HEK293T (cell line): ENCODE measurements around the gene DOK7.

Experiments
- ARNT ChIP-seq: fragments of 450-650 bp; IDR thresholded peaks from 2 replicates; pipeline ENCODE4 v1.6.1; 2017; ENCODE audit warnings: mild to moderate bottlenecking
- BHLHE40 ChIP-seq: fragments of 450-650 bp; IDR thresholded peaks from 2 replicates; pipeline ENCODE4 v1.6.1; 2016; ENCODE audit warnings: mild to moderate bottlenecking, moderate library complexity, borderline replicate concordance
- CTBP1 ChIP-seq: fragments of 450-650 bp; IDR thresholded peaks from 2 replicates; pipeline ENCODE4 v1.6.1; 2016; ENCODE audit warnings: borderline replicate concordance
- ELF4 ChIP-seq: fragments of 450-650 bp; IDR thresholded peaks from 2 replicates; pipeline ENCODE4 v1.6.1; 2017; ENCODE audit warnings: antibody characterized with exemption
- FOXA1 ChIP-seq: fragments of 450-650 bp; IDR thresholded peaks from 2 replicates; pipeline ENCODE4 v1.6.1; 2016; ENCODE audit warnings: mild to moderate bottlenecking
- FOXK2 ChIP-seq: fragments of 450-650 bp; IDR thresholded peaks from 2 replicates; pipeline ENCODE4 v1.6.1; 2016; ENCODE audit warnings: mild to moderate bottlenecking
- FOXM1 ChIP-seq: fragments of 450-650 bp; IDR thresholded peaks from 2 replicates; pipeline ENCODE4 v1.6.1; 2017; ENCODE audit warnings: mild to moderate bottlenecking, borderline replicate concordance
- HDGF ChIP-seq: fragments of 450-650 bp; IDR thresholded peaks from 2 replicates; pipeline ENCODE4 v1.6.1; 2017; ENCODE audit warnings: antibody characterized with exemption, borderline replicate concordance
- LEF1 ChIP-seq: fragments of 450-650 bp; IDR thresholded peaks from 2 replicates; pipeline ENCODE4 v1.6.1; 2017; ENCODE audit warnings: mild to moderate bottlenecking, borderline replicate concordance
- NFRKB ChIP-seq: fragments of 450-650 bp; IDR thresholded peaks from 2 replicates; pipeline ENCODE4 v1.6.1; 2016; ENCODE audit warnings: mild to moderate bottlenecking, moderate library complexity
- SP1 ChIP-seq: fragments of 450-650 bp; IDR thresholded peaks from 2 replicates; pipeline ENCODE4 v1.6.1; 2017
- SUZ12 ChIP-seq: fragments of 450-650 bp; IDR thresholded peaks from 2 replicates; pipeline ENCODE4 v1.6.1; 2016; ENCODE audit warnings: mild to moderate bottlenecking
- TARDBP ChIP-seq: fragments of 450-650 bp; IDR thresholded peaks from 2 replicates; pipeline ENCODE4 v1.6.1; 2016
- ZNF384 ChIP-seq: fragments of 450-650 bp; IDR thresholded peaks from 2 replicates; pipeline ENCODE4 v1.6.1; 2016

DNA sequence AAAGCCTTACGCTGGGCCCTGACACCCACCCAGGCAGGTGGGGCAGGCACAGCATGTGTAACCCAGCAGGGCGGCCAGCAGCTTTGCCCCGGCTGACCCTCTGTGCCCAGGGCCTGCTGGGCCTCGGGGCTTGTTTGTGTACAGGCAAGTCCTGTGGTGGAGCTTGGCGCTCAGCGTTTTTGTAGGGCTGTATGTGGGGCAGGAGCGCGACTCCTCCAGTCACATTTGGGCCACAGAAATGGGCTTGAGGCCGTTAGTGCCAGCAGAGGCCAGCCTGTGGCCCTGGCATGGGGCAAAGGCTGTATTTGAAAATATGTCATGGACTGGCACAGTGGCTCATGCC lies 36.0 kb upstream of the DOK7 start:
- TF ChIP-seq ZNF384, result no peak
- no peak for TF ChIP-seq BHLHE40
- no peak for TF ChIP-seq SP1
- no peak for TF ChIP-seq FOXA1
- no peak for TF ChIP-seq SUZ12
- no peak for TF ChIP-seq CTBP1
- no peak for TF ChIP-seq FOXK2
- no peak for TF ChIP-seq ARNT
- TF ChIP-seq FOXM1, result no peak
- TF ChIP-seq ELF4, result no peak
- no peak for TF ChIP-seq HDGF
- no peak for TF ChIP-seq LEF1
- no peak for TF ChIP-seq NFRKB
- no peak for TF ChIP-seq TARDBP
